Measurements from ENCODE around the gene RBM10. TPM values are rescaled to one million over a fixed set of nuclear protein-coding genes. Genes with fewer than 3 reads are reported as not detected.

Gene RBM10
- total RNA-seq, 1 experiment from 2014 or later: 55.8 TPM

GRCh38 chrX:47208108-47208507, 63.1 kb downstream of the RBM10 start:
- Histone ChIP-seq H2BK20ac (ENCODE audit: low read depth, low read length, poor library complexity, severe bottlenecking) (no peak overlapping the region), H3K4me2 (ENCODE audit: insufficient read depth, insufficient read length, low read length) (no peak overlapping the region)

More at GRCh38 chrX:47208108-47208507, 63.1 kb downstream of the RBM10 start:
- Histone ChIP-seq H3K4me1 (ENCODE audit: insufficient read depth, low read length) (no peaks in the 10 kb centered on the region), H4K5ac (ENCODE audit: insufficient read length, low read depth, low read length) (no peak overlapping the region), H3K18ac (ENCODE audit: insufficient read length, low read depth, low read length) (no peak overlapping the region), H2BK12ac (ENCODE audit: insufficient read length, low read depth, low read length) (no peak overlapping the region), H3K4ac (ENCODE audit: low read depth, low read length) (no peak overlapping the region), H3K27me3 (ENCODE audit: insufficient read depth, low read length) (no peaks in the 10 kb centered on the region), H4K8ac (replicated peaks; ENCODE audit: insufficient read length, low read depth, low read length) (no peak overlapping the region), H3K23ac (ENCODE audit: insufficient read length, low read depth, low read length) (no peak overlapping the region), H3K9ac (ENCODE audit: extremely low read depth, insufficient read length, low read length) (no peak overlapping the region), H3K79me1 (ENCODE audit: insufficient read depth, low read depth, low read length, poor library complexity, severe bottlenecking) (no peaks in the 10 kb centered on the region), H3K23me2 (ENCODE audit: insufficient read length, low read depth, low read length, poor library complexity, severe bottlenecking) (no peaks in the 10 kb centered on the region), H2AK5ac (ENCODE audit: insufficient read length, low read length) (no peak overlapping the region), H2BK5ac (ENCODE audit: insufficient read length, low read length) (no peak overlapping the region), H3K14ac (ENCODE audit: insufficient read depth, low read length) (no peak overlapping the region), H4K20me1 (ENCODE audit: control insufficient read depth, insufficient read depth, insufficient read length) (no peaks in the 10 kb centered on the region), H3K9me3 (ENCODE audit: control insufficient read depth, low read depth, low read length) (no peaks in the 10 kb centered on the region), H3K79me2 (ENCODE audit: insufficient read depth, low read length) (no peaks in the 10 kb centered on the region), H2BK15ac (ENCODE audit: low read depth, low read length) (no peak overlapping the region), H2BK120ac (ENCODE audit: low read depth, low read length, poor library complexity, severe bottlenecking) (no peak overlapping the region), H2AFZ (ENCODE audit: low read length) (no peak overlapping the region), H4K91ac (ENCODE audit: insufficient read length, low read depth, low read length) (no peak overlapping the region), H3T11ph (ENCODE audit: low read length) (no peak overlapping the region), H3K27ac (ENCODE audit: insufficient read length, low read depth, low read length) (no peak overlapping the region), H3K56ac (ENCODE audit: insufficient read length, low read depth, low read length) (no peak overlapping the region)
- H3K4me3 Mint-ChIP-seq: no peak overlapping the region
- H3K27ac Mint-ChIP-seq: no peak overlapping the region
- peaks cover 86 to 100% (median 100%) of the 10 kb centered on the region in 3 experiments for H3K36me3 Mint-ChIP-seq (ENCODE audit: insufficient read depth in 1 of 3, low read depth in 3 of 3)
- no peaks in the 10 kb centered on the region for H3K27me3 Mint-ChIP-seq (ENCODE audit: low read depth)
- TF ChIP-seq, protein P1, sequence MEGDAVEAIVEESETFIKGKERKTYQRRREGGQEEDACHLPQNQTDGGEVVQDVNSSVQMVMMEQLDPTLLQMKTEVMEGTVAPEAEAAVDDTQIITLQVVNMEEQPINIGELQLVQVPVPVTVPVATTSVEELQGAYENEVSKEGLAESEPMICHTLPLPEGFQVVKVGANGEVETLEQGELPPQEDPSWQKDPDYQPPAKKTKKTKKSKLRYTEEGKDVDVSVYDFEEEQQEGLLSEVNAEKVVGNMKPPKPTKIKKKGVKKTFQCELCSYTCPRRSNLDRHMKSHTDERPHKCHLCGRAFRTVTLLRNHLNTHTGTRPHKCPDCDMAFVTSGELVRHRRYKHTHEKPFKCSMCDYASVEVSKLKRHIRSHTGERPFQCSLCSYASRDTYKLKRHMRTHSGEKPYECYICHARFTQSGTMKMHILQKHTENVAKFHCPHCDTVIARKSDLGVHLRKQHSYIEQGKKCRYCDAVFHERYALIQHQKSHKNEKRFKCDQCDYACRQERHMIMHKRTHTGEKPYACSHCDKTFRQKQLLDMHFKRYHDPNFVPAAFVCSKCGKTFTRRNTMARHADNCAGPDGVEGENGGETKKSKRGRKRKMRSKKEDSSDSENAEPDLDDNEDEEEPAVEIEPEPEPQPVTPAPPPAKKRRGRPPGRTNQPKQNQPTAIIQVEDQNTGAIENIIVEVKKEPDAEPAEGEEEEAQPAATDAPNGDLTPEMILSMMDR (conservative IDR thresholded peaks at IDR 0.05): no peak
- H3K9me3 Mint-ChIP-seq: no peaks in the 10 kb centered on the region; a peak in 1 of 5 replicates
- H3K4me1 Mint-ChIP-seq: no peaks in the 10 kb centered on the region
- DNase-seq: no peak
- WGBS (ENCODE audit: extremely low coverage, insufficient read length, low lambda C conversion rate): no CpG with 5 or more reads among the region's 12 CpGs
